HG03095 (cell line): ENCODE data around the gene TRIM28.
"Not testable (repeated sequence)": the region's sequence is repeated elsewhere in the genome, so short reads cannot be mapped to it uniquely, and the experiment has no call there.

Source experiments
- ATAC-seq: cut with Tn5 transposase; IDR thresholded peaks from one replicate; pipeline ENCODE4 v1.9.1; 2021; ENCODE audit warnings: moderate library complexity; ENCODE audit not compliant: unreplicated experiment

Gene TRIM28

GRCh38 chr19:58543826-58544590 is at the start of gene TRIM28:
TSS of gene TRIM28 (plus strand) at chr19:58544064. CDS start at chr19:58544758, 694 bp downstream.
- peak; percentile 83 for ATAC-seq

DNA sequence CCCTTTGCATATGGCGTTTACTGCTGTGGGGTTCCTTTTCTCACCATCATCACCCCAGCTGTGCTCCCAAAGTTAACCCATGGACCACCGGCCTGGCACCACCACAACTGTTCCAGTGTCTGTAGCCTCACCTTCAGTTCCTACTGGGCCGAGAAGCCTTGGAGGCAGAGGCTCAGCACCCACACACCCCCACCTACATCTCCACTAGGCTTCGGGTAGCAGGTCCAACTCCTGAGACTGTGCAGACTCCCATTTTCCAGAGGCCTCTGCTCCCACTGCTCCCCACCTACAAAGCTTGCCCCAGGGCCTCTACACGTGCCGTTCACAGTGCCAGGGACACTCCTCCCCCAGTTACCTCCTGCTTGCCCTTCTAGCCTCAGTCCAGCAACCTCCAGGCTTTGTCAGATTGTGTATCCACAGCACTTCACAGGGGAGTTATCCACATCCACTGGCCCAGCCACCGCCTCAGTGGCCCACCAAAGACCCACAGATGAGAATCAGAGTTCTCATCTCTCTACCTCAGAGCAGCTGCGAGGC is 46.2 kb upstream of the TRIM28 start:
- no peak for ATAC-seq

- no peak for ATAC-seq
Measured at GRCh38 chr19:58498316-58499020, 45.4 kb upstream of the TRIM28 start.

- ATAC-seq = peak; percentile 86
Measured at GRCh38 chr19:58499021-58499927, 44.6 kb upstream of the TRIM28 start.

- ATAC-seq = no peak
Measured at GRCh38 chr19:58500242-58500641, 43.6 kb upstream of the TRIM28 start.

- ATAC-seq = not testable (repeated sequence)
Measured at GRCh38 chr19:58507602-58508223, 36.2 kb upstream of the TRIM28 start.

- ATAC-seq = no peak
Measured at GRCh38 chr19:58509731-58510083, 34.2 kb upstream of the TRIM28 start.

GRCh38 chr19:58510084-58510862 is 33.6 kb upstream of the TRIM28 start:
- ATAC-seq = no peak

DNA sequence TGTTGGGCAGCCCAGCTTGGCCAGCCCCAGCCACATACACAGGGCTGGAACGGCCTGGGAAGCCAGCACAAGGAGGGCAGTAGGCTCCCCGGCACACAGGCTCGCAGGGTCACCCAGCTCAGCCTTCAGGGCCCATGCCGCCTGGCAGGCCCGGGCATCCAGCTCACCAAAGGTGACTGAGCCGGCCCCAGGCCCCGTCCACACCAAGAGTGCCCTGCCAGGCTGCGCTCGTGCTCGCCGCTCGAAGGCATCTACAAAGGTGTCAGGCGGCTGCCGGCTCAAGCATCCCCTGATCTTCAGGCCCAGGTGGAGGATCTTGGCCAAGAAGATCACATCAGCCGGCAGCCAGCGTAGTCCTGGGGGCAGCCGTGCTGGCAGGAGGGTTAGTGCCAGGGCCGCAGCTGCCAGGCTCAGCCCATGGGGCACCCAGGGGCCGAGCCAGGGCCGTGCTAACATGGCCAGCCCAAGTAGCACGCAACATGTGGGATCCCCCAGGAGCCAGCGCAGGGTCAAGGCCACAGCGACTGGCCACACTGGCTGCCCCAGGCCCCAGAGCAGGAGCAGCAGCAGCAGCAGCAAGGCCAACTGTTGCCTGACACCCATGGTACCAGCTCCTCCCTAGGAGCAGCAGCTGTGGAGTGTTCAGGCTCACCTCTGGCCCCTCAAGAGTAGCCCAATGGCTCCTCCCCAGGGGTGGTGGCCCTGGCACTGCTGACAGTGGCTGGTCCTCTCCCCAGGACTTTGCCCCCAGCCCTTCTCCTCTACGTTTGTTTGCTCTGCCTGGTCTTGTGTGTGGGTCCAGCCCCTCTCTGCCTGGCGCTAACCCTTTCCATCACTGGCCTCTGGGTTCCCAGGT is 32.3 kb upstream of the TRIM28 start, which contains the start of gene SLC27A5:
TSS of gene SLC27A5 (minus strand) at position 640 of the 856 bp plus-strand sequence. CDS start at position 603, 37 bp downstream.
- no peak for ATAC-seq

- ATAC-seq = no peak
Measured at GRCh38 chr19:58513213-58513693, 30.6 kb upstream of the TRIM28 start.

DNA sequence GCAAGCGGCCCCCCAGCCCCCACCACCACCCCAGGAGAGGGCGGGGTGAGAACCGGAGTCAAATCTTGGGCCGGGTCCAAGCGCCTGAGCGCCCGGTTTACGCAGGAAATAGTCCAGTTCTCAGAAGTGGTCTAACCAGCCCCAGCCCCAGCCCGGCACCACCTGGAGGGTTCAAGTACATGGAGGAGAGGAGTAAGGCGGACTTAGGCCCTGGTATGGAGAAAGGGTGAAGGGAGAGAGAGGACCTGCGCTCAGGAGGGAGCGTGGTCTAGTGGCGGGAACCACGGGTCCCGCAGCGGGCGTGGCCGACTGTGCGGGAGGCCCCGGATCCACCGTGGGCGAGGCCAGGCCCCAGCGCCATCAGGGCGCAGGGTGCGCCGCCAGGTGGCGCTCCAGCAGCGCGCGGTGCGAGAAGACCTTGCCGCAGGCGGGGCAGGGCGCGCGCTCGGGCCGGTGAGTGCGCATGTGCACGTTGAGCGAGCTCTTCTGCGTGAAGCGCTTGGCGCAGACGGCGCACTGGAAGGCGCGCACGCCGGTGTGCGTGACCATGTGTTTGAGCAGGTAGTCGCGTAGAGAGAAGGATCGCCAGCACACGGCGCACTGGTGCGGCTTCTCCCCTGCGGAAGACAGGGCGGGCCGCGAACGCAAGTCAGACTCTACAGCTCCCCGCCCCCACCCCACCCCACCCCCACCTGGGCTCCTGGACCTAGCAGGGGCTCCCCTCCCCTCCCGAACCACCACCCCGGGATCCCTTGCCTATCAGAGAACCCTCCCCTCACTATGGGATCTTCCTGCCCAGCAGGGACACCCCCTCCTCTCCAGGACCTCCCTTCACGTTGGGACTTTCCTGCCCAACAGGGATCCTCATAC is 29.9 kb upstream of the TRIM28 start:
- peak; percentile 50 for ATAC-seq

DNA sequence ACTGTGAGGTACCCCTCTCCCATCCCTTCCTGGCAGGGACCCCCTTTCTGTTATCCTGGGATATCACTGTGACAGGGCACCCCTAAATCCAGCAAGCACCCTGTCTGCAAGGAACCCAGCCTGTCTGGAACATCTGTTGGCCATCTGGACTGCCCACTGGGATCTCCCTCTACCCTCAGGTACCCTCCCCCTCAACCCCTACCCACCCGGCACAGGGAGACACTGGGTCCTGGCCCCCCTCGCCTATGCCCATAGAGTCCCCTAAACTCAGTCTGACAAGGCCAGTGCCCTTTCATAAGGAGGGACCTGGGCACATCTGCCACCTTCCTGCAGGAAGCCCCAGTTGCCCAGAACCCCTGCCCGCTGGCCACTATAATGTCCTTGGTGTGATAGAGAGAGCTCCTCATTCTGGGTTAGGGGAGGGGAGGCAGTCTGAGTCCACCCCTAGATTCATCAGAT is 29.3 kb upstream of the TRIM28 start:
- ATAC-seq = no peak

- ATAC-seq = no peak
Measured at GRCh38 chr19:58515259-58515658, 28.6 kb upstream of the TRIM28 start.

GRCh38 chr19:58516246-58516836 is 27.5 kb upstream of the TRIM28 start:
- ATAC-seq = no peak

- no peak for ATAC-seq
Measured at GRCh38 chr19:58516964-58517833, 26.7 kb upstream of the TRIM28 start.
